ENCODE measurements around the gene SELENON.

The SELENON gene

DNA sequence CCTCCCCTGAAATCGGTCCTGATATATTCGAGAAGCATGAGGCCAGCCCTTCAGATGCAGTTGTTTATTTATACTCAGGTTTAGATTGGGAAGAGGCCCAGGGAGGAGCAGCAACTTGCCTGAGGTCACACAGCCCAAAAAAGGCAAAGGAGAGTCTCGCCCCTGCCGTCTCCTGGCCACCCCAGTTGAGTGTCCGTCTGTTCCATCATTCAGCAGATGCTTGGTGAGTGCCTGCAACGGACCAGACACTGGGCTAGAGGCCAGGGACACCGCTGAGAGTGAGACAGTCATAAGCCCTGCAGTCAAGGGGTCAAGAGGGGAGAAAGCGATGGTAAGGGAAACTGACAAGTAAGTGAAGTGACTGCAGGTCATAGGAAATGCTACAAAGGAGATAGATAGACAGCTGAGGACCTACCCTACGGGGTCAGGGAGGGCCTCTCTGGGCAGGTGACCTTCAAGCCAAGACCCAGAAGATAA, 15.4 kb upstream of the SELENON start:
- no peak for DNase-seq (ENCODE audit: low spot score)
- H3K36me3 ChIP-seq (replicated peaks in 1 of 2; ENCODE audit: control insufficient read depth in 2 of 2, insufficient read depth in 2 of 2, low read length in 2 of 2), result no peaks in the 10 kb centered on the region
- peak overlapping the region; percentile 75 for H3K23ac ChIP-seq (ENCODE audit: low read depth, low read length, poor library complexity)
- no peak overlapping the region for H3K4me3 ChIP-seq (ENCODE audit: low read length in 2 of 2)
- no peak overlapping the region for H4K8ac ChIP-seq (ENCODE audit: low read depth, low read length)
- peak overlapping the region; percentile 40 for H2AK5ac ChIP-seq (ENCODE audit: low read depth, low read length)
- no peak overlapping the region for H2BK120ac ChIP-seq (ENCODE audit: low read depth, low read length)
- H2BK5ac ChIP-seq (ENCODE audit: low read length), result no peak overlapping the region
- no peak overlapping the region for H3K9ac ChIP-seq (ENCODE audit: low read depth, low read length, poor library complexity)
- no peak overlapping the region for H3K4ac ChIP-seq (ENCODE audit: low read length)
- no peak overlapping the region for H2BK12ac ChIP-seq (ENCODE audit: low read length)
- no peaks in the 10 kb centered on the region for H3K27me3 ChIP-seq (ENCODE audit: control insufficient read depth in 3 of 3, insufficient read depth in 3 of 3, low read depth in 1 of 3, low read length in 3 of 3)
- H3K18ac ChIP-seq (ENCODE audit: low read length), result no peak overlapping the region
- no CpG with 5 or more reads among the region's 9 CpGs for WGBS, 2 donors (ENCODE audit: extremely low coverage in 2 of 2, insufficient read length in 2 of 2, insufficient replicate concordance in 1 of 2)
- H3K79me1 ChIP-seq (ENCODE audit: low read depth, low read length), result no peaks in the 10 kb centered on the region
- no peaks in the 10 kb centered on the region for H3K9me3 ChIP-seq (replicated peaks in 1 of 2; ENCODE audit: control insufficient read depth in 2 of 2, insufficient read depth in 1 of 2, low read depth in 1 of 2, low read length in 2 of 2)
- H2AFZ ChIP-seq (ENCODE audit: low read length), result no peak overlapping the region
- no peak overlapping the region for H3K27ac ChIP-seq (replicated peaks; ENCODE audit: low read length)
- no peak overlapping the region for H2BK15ac ChIP-seq (ENCODE audit: low read length)
- H4K91ac ChIP-seq (ENCODE audit: low read depth, low read length, poor library complexity), result no peak overlapping the region
- H3K4me2 ChIP-seq (ENCODE audit: insufficient read depth, low read length, poor library complexity, severe bottlenecking), result no peak overlapping the region
- H3K4me1 ChIP-seq (ENCODE audit: control insufficient read depth in 2 of 2, insufficient read depth in 1 of 2, low read depth in 1 of 2, low read length in 2 of 2), result peaks cover 11 to 46% of the 10 kb centered on the region in 2 donors
- H3K14ac ChIP-seq (ENCODE audit: low read length), result no peak overlapping the region

GRCh38 chr1:25785333-25786067, 14.5 kb upstream of the SELENON start:
- WGBS, 2 donors (ENCODE audit: extremely low coverage in 2 of 2, insufficient read length in 2 of 2, insufficient replicate concordance in 1 of 2), result no CpG with 5 or more reads among the region's 10 CpGs

GRCh38 chr1:25786887-25787759, 12.9 kb upstream of the SELENON start:
- Histone ChIP-seq H3K4me1 (ENCODE audit: control insufficient read depth in 2 of 2, insufficient read depth in 1 of 2, low read depth in 1 of 2, low read length in 2 of 2) (peaks cover 4 to 49% of the 10 kb centered on the region in 2 donors), H3K9me3 (replicated peaks in 1 of 2; ENCODE audit: control insufficient read depth in 2 of 2, insufficient read depth in 1 of 2, low read depth in 1 of 2, low read length in 2 of 2) (no peaks in the 10 kb centered on the region), H2BK120ac (ENCODE audit: low read depth, low read length) (no peak overlapping the region), H3K23ac (ENCODE audit: low read depth, low read length, poor library complexity) (no peak overlapping the region), H4K91ac (ENCODE audit: low read depth, low read length, poor library complexity) (no peak overlapping the region), H3K14ac (ENCODE audit: low read length) (no peak overlapping the region), H3K4me2 (ENCODE audit: insufficient read depth, low read length, poor library complexity, severe bottlenecking) (no peak overlapping the region), H2AFZ (ENCODE audit: low read length) (no peak overlapping the region), H3K4me3 (ENCODE audit: low read length in 2 of 2) (no peak overlapping the region), H2BK15ac (ENCODE audit: low read length) (no peak overlapping the region), H3K4ac (ENCODE audit: low read length) (no peak overlapping the region), H3K27ac (replicated peaks; ENCODE audit: low read length) (no peak overlapping the region), H4K8ac (ENCODE audit: low read depth, low read length) (no peak overlapping the region), H3K27me3 (ENCODE audit: control insufficient read depth in 3 of 3, insufficient read depth in 3 of 3, low read depth in 1 of 3, low read length in 3 of 3) (no peaks in the 10 kb centered on the region), H3K36me3 (replicated peaks in 1 of 2; ENCODE audit: control insufficient read depth in 2 of 2, insufficient read depth in 2 of 2, low read length in 2 of 2) (no peaks in the 10 kb centered on the region), H2BK12ac (ENCODE audit: low read length) (no peak overlapping the region), H3K79me1 (ENCODE audit: low read depth, low read length) (no peaks in the 10 kb centered on the region), H2BK5ac (ENCODE audit: low read length) (no peak overlapping the region), H2AK5ac (ENCODE audit: low read depth, low read length) (no peak overlapping the region), H3K18ac (ENCODE audit: low read length) (no peak overlapping the region), H3K9ac (ENCODE audit: low read depth, low read length, poor library complexity) (no peak overlapping the region)
- no peak for DNase-seq (ENCODE audit: low spot score)
- WGBS, 2 donors (ENCODE audit: extremely low coverage in 2 of 2, insufficient read length in 2 of 2, insufficient replicate concordance in 1 of 2), result no CpG with 5 or more reads among the region's 11 CpGs

More at GRCh38 chr1:25785333-25786067, 14.5 kb upstream of the SELENON start:
- H2BK5ac ChIP-seq (ENCODE audit: low read length), result no peak overlapping the region
- no peak for DNase-seq (ENCODE audit: low spot score)
- no peak overlapping the region for H4K8ac ChIP-seq (ENCODE audit: low read depth, low read length)
- H3K4ac ChIP-seq (ENCODE audit: low read length), result no peak overlapping the region
- no peak overlapping the region for H2BK15ac ChIP-seq (ENCODE audit: low read length)
- H3K27me3 ChIP-seq (ENCODE audit: control insufficient read depth in 3 of 3, insufficient read depth in 3 of 3, low read depth in 1 of 3, low read length in 3 of 3), result no peaks in the 10 kb centered on the region
- no peaks in the 10 kb centered on the region for H3K9me3 ChIP-seq (replicated peaks in 1 of 2; ENCODE audit: control insufficient read depth in 2 of 2, insufficient read depth in 1 of 2, low read depth in 1 of 2, low read length in 2 of 2)
- no peak overlapping the region for H4K91ac ChIP-seq (ENCODE audit: low read depth, low read length, poor library complexity)
- H2BK120ac ChIP-seq (ENCODE audit: low read depth, low read length), result no peak overlapping the region
- no peak overlapping the region for H3K4me2 ChIP-seq (ENCODE audit: insufficient read depth, low read length, poor library complexity, severe bottlenecking)
- no peak overlapping the region for H2AK5ac ChIP-seq (ENCODE audit: low read depth, low read length)
- peaks cover 7 to 38% of the 10 kb centered on the region in 2 donors for H3K4me1 ChIP-seq (ENCODE audit: control insufficient read depth in 2 of 2, insufficient read depth in 1 of 2, low read depth in 1 of 2, low read length in 2 of 2)
- no peak overlapping the region for H3K9ac ChIP-seq (ENCODE audit: low read depth, low read length, poor library complexity)
- no peak overlapping the region for H2BK12ac ChIP-seq (ENCODE audit: low read length)
- no peak overlapping the region for H3K4me3 ChIP-seq (ENCODE audit: low read length in 2 of 2)
- H3K18ac ChIP-seq (ENCODE audit: low read length), result no peak overlapping the region
- no peak overlapping the region for H3K23ac ChIP-seq (ENCODE audit: low read depth, low read length, poor library complexity)
- no peaks in the 10 kb centered on the region for H3K36me3 ChIP-seq (replicated peaks in 1 of 2; ENCODE audit: control insufficient read depth in 2 of 2, insufficient read depth in 2 of 2, low read length in 2 of 2)
- no peak overlapping the region for H3K27ac ChIP-seq (replicated peaks; ENCODE audit: low read length)
- H3K14ac ChIP-seq (ENCODE audit: low read length), result no peak overlapping the region
- no peak overlapping the region for H2AFZ ChIP-seq (ENCODE audit: low read length)
- no peaks in the 10 kb centered on the region for H3K79me1 ChIP-seq (ENCODE audit: low read depth, low read length)

GRCh38 chr1:25787760-25788166, 12.2 kb upstream of the SELENON start:
- H3K4me3 ChIP-seq (ENCODE audit: low read length in 2 of 2), result no peak overlapping the region
- no peak overlapping the region for H3K4me2 ChIP-seq (ENCODE audit: insufficient read depth, low read length, poor library complexity, severe bottlenecking)
- no peak overlapping the region for H3K4ac ChIP-seq (ENCODE audit: low read length)
- H4K8ac ChIP-seq (ENCODE audit: low read depth, low read length), result no peak overlapping the region
- no peak overlapping the region for H3K18ac ChIP-seq (ENCODE audit: low read length)
- H4K91ac ChIP-seq (ENCODE audit: low read depth, low read length, poor library complexity), result no peak overlapping the region
- H3K9me3 ChIP-seq (replicated peaks in 1 of 2; ENCODE audit: control insufficient read depth in 2 of 2, insufficient read depth in 1 of 2, low read depth in 1 of 2, low read length in 2 of 2), result no peaks in the 10 kb centered on the region
- no peak overlapping the region for H2AK5ac ChIP-seq (ENCODE audit: low read depth, low read length)
- H2BK15ac ChIP-seq (ENCODE audit: low read length), result no peak overlapping the region
- H3K79me1 ChIP-seq (ENCODE audit: low read depth, low read length), result no peaks in the 10 kb centered on the region
- H2BK12ac ChIP-seq (ENCODE audit: low read length), result no peak overlapping the region
- no peak overlapping the region for H3K9ac ChIP-seq (ENCODE audit: low read depth, low read length, poor library complexity)
- no peaks in the 10 kb centered on the region for H3K36me3 ChIP-seq (replicated peaks in 1 of 2; ENCODE audit: control insufficient read depth in 2 of 2, insufficient read depth in 2 of 2, low read length in 2 of 2)
- H3K27ac ChIP-seq (replicated peaks; ENCODE audit: low read length), result no peak overlapping the region
- no peaks in the 10 kb centered on the region for H3K27me3 ChIP-seq (ENCODE audit: control insufficient read depth in 3 of 3, insufficient read depth in 3 of 3, low read depth in 1 of 3, low read length in 3 of 3)
- WGBS, 2 donors (ENCODE audit: extremely low coverage in 2 of 2, insufficient read length in 2 of 2, insufficient replicate concordance in 1 of 2), result no CpG with 5 or more reads among the region's 5 CpGs
- H3K23ac ChIP-seq (ENCODE audit: low read depth, low read length, poor library complexity), result no peak overlapping the region
- no peak overlapping the region for H3K14ac ChIP-seq (ENCODE audit: low read length)
- no peak for DNase-seq (ENCODE audit: low spot score)
- H2AFZ ChIP-seq (ENCODE audit: low read length), result no peak overlapping the region
- H3K4me1 ChIP-seq (ENCODE audit: control insufficient read depth in 2 of 2, insufficient read depth in 1 of 2, low read depth in 1 of 2, low read length in 2 of 2), result peaks cover 4 to 48% of the 10 kb centered on the region in 2 donors
- no peak overlapping the region for H2BK120ac ChIP-seq (ENCODE audit: low read depth, low read length)
- H2BK5ac ChIP-seq (ENCODE audit: low read length), result no peak overlapping the region

All from neuronal stem cell (in vitro differentiated cells).